Stimulated activated effector memory CD8-positive, alpha-beta T cell treated with anti-CD3 and anti-CD28 coated beads, Interleukin-12 subunit alpha, Interleukin-12 subunit beta, amount 100 ng/mL, for 72 hours (primary cell): ENCODE measurements around the gene BCL2.

Source experiments
- ATAC-seq: fragments of 150-1000 bp; cut with Tn5 transposase; 2 replicates; pipeline ENCODE4 v1.10.0; 2021
- DNase-seq, 2 donors: peaks; one replicate each; pipeline ENCODE4 v3.0.0; 2021 to 2022; ENCODE audit warnings: low spot score in 2 of 2
- H3K27ac Mint-ChIP-seq: one replicate; pipeline ENCODE4 v1.8.0; 2022; ENCODE audit warnings: mild to moderate bottlenecking, mixed read lengths
- H3K36me3 Mint-ChIP-seq: one replicate; pipeline ENCODE4 v1.8.0; 2022; ENCODE audit warnings: mild to moderate bottlenecking, mixed read lengths
- H3K4me1 Mint-ChIP-seq: one replicate; pipeline ENCODE4 v1.8.0; 2022; ENCODE audit warnings: mixed read lengths
- H3K4me3 Mint-ChIP-seq: one replicate; pipeline ENCODE4 v1.8.0; 2022; ENCODE audit warnings: mild to moderate bottlenecking, mixed read lengths
- H3K9me3 Mint-ChIP-seq: one replicate; pipeline ENCODE4 v1.8.0; 2022; ENCODE audit warnings: mixed read lengths

Gene BCL2

GRCh38 chr18:63266888-63267790 lies 52.4 kb downstream of the BCL2 start:
- DNase-seq (no peak), ATAC-seq (peak; percentile 41)
- Mint-ChIP-seq H3K36me3 (no peaks in the 10 kb centered on the region), H3K4me1 (peaks cover 73% of the 10 kb centered on the region), H3K4me3 (peak overlapping the region; percentile 65), H3K27ac (peak overlapping the region; percentile 90), H3K9me3 (no peaks in the 10 kb centered on the region)

DNA sequence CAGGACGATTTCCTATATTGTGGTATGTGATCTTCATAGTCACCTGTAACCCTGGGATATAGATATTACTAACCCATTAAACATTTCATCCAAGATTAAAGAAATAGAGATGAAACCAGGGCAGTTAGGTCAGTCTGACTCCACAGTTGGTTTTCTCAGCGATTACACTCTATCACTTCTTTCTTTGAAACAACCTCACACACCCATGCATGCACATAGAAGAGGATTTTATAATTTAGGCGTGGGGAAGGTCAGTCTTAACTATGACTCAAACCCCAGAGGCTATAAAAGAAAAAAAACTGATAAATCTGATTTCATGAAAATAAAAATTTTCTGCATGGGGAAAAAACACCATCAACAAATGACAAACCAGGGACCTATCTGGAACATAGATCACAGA lies 54.2 kb downstream of the BCL2 start:
- H3K9me3 Mint-ChIP-seq, result no peaks in the 10 kb centered on the region
- peaks cover 78% of the 10 kb centered on the region for H3K4me1 Mint-ChIP-seq
- ATAC-seq (no peak), DNase-seq (no peak)
- H3K4me3 Mint-ChIP-seq, result no peak overlapping the region
- H3K36me3 Mint-ChIP-seq, result no peaks in the 10 kb centered on the region
- no peak overlapping the region for H3K27ac Mint-ChIP-seq

GRCh38 chr18:63264871-63265270 lies 54.7 kb downstream of the BCL2 start:
- no peaks in the 10 kb centered on the region for H3K9me3 Mint-ChIP-seq
- DNase-seq (no peak), ATAC-seq (no peak)
- H3K36me3 Mint-ChIP-seq, result no peaks in the 10 kb centered on the region
- H3K4me3 Mint-ChIP-seq, result no peak overlapping the region
- no peak overlapping the region for H3K27ac Mint-ChIP-seq
- H3K4me1 Mint-ChIP-seq, result peaks cover 82% of the 10 kb centered on the region

DNA sequence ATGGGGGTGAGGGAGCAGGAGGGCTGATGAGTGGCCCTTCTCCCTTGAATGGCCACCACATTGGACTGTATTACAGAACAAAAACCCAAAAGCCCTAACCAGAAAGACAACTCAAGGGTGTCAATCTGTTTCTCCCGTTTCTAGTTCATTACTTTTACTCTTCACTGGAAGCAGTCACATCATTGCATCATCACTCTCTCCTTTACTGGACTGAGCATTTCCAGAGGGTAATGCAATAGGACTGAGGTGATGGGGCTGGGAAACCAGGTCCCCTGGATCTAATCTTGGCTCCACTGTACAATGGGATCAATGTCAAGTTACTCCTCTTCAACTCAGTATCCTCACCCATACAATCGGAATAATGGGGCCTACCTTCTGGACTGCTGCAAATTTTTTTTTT lies 56.1 kb downstream of the BCL2 start:
- Mint-ChIP-seq H3K4me3 (no peak overlapping the region), H3K27ac (no peak overlapping the region), H3K36me3 (no peaks in the 10 kb centered on the region), H3K9me3 (no peaks in the 10 kb centered on the region), H3K4me1 (peaks cover 84% of the 10 kb centered on the region)
- ATAC-seq, result no peak
- DNase-seq, result no peak

DNA sequence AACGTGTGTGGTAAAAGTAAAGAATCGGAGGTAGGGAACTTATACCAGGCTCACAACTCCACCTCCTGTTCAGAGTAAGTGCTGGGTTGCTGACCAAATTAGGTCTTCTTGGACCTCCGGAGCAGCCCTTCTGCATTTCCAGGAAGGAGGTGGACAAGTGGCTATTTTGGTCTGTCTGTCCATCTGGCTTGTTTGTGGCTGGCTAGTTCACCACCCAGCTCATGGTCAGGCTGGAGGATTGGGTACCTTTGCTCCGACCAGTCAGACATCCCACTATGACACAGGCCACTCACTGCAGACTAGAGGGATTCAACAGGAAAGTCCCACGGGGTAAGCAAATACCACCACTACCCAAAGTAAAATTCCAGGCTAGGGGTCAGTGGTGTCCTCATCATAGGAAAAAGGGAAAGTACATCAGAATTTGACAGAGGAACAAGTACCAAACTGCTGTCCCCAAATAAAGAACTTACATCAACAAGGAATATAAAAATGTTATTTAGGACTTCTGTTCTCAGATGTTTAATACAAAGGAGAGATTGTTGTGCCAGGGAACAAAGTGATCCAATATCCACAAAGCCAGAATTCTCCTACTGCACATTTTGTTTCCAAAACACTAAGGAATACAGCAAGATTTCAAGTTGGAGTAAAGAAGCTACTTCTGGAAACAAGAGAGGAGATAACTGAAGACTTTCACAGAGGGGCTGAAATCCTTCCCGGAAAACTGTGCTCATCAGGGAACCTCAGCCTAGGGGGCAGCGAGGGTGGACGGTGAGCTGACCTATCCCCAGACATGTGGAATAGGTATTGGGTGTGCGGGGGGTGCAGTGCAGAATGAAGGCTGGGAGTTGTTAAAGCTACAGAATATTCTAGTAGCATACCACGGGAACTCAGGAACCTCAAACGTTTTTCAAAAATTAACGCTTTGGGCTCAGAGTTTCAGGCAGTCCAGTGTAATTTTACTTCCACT lies 56.9 kb downstream of the BCL2 start:
- H3K9me3 Mint-ChIP-seq, result no peaks in the 10 kb centered on the region
- H3K4me1 Mint-ChIP-seq, result peaks cover 82% of the 10 kb centered on the region
- DNase-seq (no peak), ATAC-seq (no peak)
- no peaks in the 10 kb centered on the region for H3K36me3 Mint-ChIP-seq
- H3K27ac Mint-ChIP-seq, result peak overlapping the region; percentile 37
- no peak overlapping the region for H3K4me3 Mint-ChIP-seq

GRCh38 chr18:63261029-63261428 lies 58.5 kb downstream of the BCL2 start:
- peaks cover 81% of the 10 kb centered on the region for H3K4me1 Mint-ChIP-seq
- ATAC-seq, result no peak

GRCh38 chr18:63260380-63260754 lies 59.2 kb downstream of the BCL2 start:
- Mint-ChIP-seq H3K36me3 (no peaks in the 10 kb centered on the region), H3K4me3 (no peak overlapping the region), H3K9me3 (no peaks in the 10 kb centered on the region), H3K27ac (peak overlapping the region; percentile 63), H3K4me1 (peaks cover 80% of the 10 kb centered on the region)
- DNase-seq, result no peak
- ATAC-seq, result no peak

More at GRCh38 chr18:63261029-63261428, 58.5 kb downstream of the BCL2 start:
- Mint-ChIP-seq H3K36me3 (no peaks in the 10 kb centered on the region), H3K27ac (peak overlapping the region; percentile 63), H3K4me3 (no peak overlapping the region), H3K9me3 (no peaks in the 10 kb centered on the region)
- DNase-seq, result no peak

DNA sequence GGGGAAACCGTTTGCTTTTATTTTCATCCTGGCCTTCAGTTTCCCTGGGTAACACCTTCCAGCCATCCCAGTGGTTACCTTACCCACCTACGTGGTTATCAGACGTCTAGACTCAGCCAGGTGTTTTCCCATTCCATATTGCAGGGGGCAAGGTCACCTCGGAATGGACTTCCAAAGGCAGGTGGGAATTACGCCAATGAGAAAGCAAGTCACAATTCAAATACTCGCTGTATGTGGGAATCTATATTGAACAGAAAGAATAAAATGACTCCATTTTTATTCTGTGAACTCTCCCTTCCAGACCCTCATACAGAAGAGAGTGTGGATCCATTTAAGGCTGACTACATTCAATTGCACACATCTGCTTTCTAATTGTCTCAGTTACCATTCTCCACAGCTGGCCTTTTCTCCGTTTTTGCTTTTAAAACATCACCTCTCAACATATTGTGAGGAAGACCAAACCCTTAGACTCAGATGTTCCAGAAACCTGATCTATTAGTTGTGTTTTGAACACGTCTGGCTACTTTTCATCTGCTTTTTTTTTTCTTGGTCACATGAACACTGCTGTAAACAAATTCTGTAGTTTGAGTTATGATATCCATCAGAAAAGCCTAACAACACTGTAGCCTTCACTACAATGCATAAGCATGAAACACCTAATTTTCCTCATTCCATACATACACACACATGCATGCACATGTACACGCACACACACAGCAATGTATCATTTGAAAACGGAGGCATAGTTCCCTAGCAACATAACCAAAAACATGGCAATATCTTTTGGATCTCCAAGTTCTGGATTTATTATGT lies 59.8 kb downstream of the BCL2 start:
- DNase-seq, result no peak
- ATAC-seq, result no peak
- peak overlapping the region; percentile 54 for H3K4me3 Mint-ChIP-seq
- H3K27ac Mint-ChIP-seq, result peak overlapping the region; percentile 63
- H3K36me3 Mint-ChIP-seq, result no peaks in the 10 kb centered on the region
- peaks cover 80% of the 10 kb centered on the region for H3K4me1 Mint-ChIP-seq
- no peaks in the 10 kb centered on the region for H3K9me3 Mint-ChIP-seq

GRCh38 chr18:63258749-63259566 lies 60.6 kb downstream of the BCL2 start:
- no peaks in the 10 kb centered on the region for H3K36me3 Mint-ChIP-seq
- no peak for DNase-seq
- H3K4me3 Mint-ChIP-seq, result peak overlapping the region; percentile 54
- peak; percentile 44 for ATAC-seq
- no peaks in the 10 kb centered on the region for H3K9me3 Mint-ChIP-seq
- H3K4me1 Mint-ChIP-seq, result peaks cover 77% of the 10 kb centered on the region
- peak overlapping the region; percentile 63 for H3K27ac Mint-ChIP-seq

GRCh38 chr18:63257453-63257852 lies 62.1 kb downstream of the BCL2 start:
- Mint-ChIP-seq H3K27ac (peak overlapping the region; percentile 85), H3K4me1 (peaks cover 85% of the 10 kb centered on the region), H3K36me3 (peaks cover 5% of the 10 kb centered on the region), H3K4me3 (peak overlapping the region; percentile 54), H3K9me3 (peaks cover 3% of the 10 kb centered on the region)
- ATAC-seq (peak; percentile 62), DNase-seq (no peak)

GRCh38 chr18:63255435-63255834 lies 64.1 kb downstream of the BCL2 start:
- peak overlapping the region; percentile 38 for H3K4me3 Mint-ChIP-seq
- peak overlapping the region; percentile 86 for H3K27ac Mint-ChIP-seq
- ATAC-seq, result no peak
- peaks cover 3% of the 10 kb centered on the region for H3K9me3 Mint-ChIP-seq
- no peak for DNase-seq
- H3K4me1 Mint-ChIP-seq, result peaks cover 74% of the 10 kb centered on the region
- H3K36me3 Mint-ChIP-seq, result peaks cover 25% of the 10 kb centered on the region

DNA sequence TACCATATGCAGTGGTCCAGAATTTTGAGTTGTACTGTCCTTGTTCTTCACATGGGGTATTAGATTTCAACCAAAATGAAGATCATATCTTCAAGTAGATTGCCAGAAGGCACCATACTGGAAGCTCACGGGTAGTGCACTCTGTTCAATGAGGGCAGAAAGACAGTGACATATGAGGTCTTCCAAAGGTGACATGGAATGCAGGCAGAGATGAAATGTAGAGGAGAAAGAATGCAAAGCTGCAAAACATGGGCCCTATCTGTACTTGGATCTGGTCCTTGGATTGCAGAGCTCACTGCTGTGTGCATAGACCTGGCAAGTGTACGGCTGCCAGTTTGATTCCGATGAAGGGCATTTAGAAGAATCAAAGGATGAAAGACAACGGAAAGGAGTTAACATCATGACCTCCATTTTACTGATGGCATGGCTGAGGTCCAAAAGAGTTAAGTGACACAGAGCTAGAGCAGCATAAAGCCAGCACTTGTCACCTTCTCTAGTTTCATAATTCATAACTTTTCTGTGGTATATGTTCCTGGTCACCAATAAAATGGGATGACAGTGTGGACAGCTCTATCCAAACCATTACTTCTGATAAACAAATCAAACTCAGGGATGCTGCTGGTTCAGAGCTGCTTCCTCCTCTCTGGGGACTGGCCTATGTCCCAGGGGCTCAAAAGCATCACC lies 64.7 kb downstream of the BCL2 start:
- peak overlapping the region; percentile 38 for H3K4me3 Mint-ChIP-seq
- peak overlapping the region; percentile 86 for H3K27ac Mint-ChIP-seq
- peaks cover 3% of the 10 kb centered on the region for H3K9me3 Mint-ChIP-seq
- ATAC-seq (peak; percentile 33), DNase-seq (no peak)
- H3K36me3 Mint-ChIP-seq, result peaks cover 31% of the 10 kb centered on the region
- peaks cover 73% of the 10 kb centered on the region for H3K4me1 Mint-ChIP-seq

DNA sequence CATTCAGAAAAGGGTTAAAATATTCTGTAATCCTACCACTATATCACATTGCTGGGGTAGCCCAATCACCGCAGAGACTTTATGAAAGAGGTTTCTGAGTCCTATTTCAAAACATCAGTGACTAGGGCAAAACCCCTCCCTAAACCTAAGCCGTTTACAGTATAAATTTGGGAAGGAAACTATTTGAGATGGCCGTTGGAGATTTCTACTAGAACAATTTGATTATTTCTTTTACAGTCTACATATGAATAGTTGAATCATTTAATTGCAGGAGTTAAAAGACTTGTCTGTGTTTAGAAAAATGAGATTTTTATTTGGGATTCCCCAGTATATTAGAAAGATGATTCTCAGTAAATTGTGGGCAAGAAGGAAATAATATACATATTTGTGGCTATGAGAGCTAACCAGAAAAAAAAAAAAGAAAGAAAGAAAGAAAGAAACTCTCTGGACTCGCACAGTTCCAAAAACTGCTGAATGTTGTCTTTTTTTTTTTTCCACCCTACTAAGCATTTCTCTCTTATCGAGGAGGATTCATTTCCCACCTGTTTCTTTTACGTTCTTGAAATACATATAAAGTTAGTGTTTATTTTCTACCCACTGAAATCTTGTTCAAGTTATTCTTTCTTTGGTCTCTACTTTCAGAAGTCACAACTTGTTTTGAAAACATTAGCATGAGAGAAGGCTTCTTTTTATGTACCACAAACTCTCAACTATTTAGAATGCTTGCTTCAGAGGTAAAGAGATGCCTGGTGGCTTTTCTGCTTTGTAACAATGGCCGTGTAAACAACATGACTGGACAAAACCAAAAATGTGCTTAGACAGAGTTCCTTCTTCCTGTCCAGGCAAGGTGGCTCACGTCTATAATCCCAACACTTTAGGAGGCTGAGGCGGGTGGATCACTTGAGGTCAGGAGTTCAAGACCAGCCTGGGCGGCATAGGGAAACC lies 65.9 kb downstream of the BCL2 start:
- Mint-ChIP-seq H3K27ac (peak overlapping the region; percentile 86), H3K4me1 (peaks cover 73% of the 10 kb centered on the region), H3K4me3 (peak overlapping the region; percentile 38), H3K36me3 (peaks cover 43% of the 10 kb centered on the region), H3K9me3 (peaks cover 3% of the 10 kb centered on the region)
- DNase-seq (no peak), ATAC-seq (peak; percentile 77)
